ENCODE results near the gene HYPK. TPM values are rescaled to one million over a fixed set of nuclear protein-coding genes. Genes with fewer than 3 reads are reported as not detected.
"Not testable (repeated sequence)": the region's sequence is repeated elsewhere in the genome, so short reads cannot be mapped to it uniquely, and the experiment has no call there.

The HYPK gene
- total and polyA plus RNA-seq, 7 donors: 3.6 to 22.8 (median 13.8) TPM

DNA sequence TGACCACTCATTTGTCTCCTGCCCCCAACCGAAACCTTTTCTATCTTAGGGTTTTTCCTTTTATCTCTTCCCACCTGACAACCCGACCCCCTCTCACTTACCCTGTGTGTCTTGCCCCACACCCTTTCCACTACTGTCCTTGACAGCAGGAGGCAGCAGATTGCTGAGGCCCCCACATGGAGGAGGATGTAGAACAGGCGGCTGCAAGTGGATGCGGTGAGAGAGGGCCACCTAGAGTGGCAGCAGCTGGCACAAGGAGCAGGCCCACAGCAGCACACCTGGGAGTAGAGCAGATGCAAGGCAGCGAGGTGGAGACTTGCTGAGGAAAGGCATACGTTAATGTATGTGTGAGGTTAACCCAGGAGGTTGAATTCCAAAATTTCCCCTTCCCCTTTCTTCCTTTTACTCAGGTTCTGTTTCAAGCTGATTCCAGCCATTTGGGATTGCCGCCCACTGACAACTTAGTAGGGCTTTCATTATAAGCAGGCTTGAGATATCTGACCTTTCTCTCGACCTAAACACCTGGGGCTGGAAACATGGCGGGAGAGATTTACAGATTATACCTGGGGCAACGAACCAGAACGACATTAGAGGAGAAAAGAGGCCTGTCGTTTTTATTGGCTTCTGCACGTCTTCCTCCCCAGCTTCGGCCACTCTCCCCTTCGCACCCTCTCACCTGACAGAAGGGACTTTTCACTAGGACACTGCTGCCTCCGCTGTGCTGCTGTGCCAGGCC, 1.0 kb upstream of the HYPK start:
- no peaks in the 10 kb centered on the region for H3K9me3 ChIP-seq
- TF ChIP-seq, protein P1, sequence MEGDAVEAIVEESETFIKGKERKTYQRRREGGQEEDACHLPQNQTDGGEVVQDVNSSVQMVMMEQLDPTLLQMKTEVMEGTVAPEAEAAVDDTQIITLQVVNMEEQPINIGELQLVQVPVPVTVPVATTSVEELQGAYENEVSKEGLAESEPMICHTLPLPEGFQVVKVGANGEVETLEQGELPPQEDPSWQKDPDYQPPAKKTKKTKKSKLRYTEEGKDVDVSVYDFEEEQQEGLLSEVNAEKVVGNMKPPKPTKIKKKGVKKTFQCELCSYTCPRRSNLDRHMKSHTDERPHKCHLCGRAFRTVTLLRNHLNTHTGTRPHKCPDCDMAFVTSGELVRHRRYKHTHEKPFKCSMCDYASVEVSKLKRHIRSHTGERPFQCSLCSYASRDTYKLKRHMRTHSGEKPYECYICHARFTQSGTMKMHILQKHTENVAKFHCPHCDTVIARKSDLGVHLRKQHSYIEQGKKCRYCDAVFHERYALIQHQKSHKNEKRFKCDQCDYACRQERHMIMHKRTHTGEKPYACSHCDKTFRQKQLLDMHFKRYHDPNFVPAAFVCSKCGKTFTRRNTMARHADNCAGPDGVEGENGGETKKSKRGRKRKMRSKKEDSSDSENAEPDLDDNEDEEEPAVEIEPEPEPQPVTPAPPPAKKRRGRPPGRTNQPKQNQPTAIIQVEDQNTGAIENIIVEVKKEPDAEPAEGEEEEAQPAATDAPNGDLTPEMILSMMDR (IDR thresholded peaks at IDR 0.05): no peak
- TF ChIP-seq POLR2A (IDR thresholded peaks at IDR 0.05): no peak
- no peak for TF ChIP-seq POLR2AphosphoS5 (IDR thresholded peaks at IDR 0.05)
- no peak for TF ChIP-seq EP300 (IDR thresholded peaks at IDR 0.05)
- 65 to 81% methylated on average over 16 of the region's 16 CpGs for WGBS, 2 donors
- H3K4me3 ChIP-seq: peak overlapping the region in 1 of 4 donors; percentile 76
- H3K27me3 ChIP-seq: no peaks in the 10 kb centered on the region
- H3K36me3 ChIP-seq: peaks cover 2 to 76% (median 19%) of the 10 kb centered on the region in 4 donors
- peaks cover 0 to 55% (median 32%) of the 10 kb centered on the region in 4 donors for H3K4me1 ChIP-seq
- DNase-seq: no peak
- intact Hi-C loops (cut with DNase I): no loop called here
- H3K27ac ChIP-seq: peak overlapping the region; percentile 88 to 91 (median 90)

DNA sequence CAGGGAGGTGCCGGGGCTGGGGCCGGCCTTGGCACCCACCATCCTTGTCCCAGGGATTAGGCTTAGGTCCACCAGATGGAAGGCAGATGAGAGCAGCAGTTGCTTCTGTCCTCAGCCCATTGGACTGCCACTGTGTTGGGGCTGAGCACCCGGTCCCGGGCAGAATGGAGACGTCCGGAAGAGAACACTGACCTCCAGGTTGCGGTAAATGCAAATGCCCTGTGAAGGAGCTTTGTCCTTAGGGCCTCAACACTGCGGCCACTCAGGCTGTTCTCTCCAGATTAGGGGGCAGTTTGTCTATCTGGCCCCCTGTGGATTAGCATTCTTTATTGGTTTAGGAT, 484 bp upstream of the HYPK start, which contains the start of gene SERINC4:
SERINC4 (minus strand) TSS at position 276 of the 341 bp plus-strand sequence; CDS start at position 42, 234 bp downstream.
- intact Hi-C loops (cut with DNase I): no loop called here
- Histone ChIP-seq H3K27ac (peak within 1 kb of the TSS; percentile 88 to 91 (median 90)), H3K9me3 (no peaks in the 10 kb centered on the region), H3K36me3 (peaks cover 1 to 76% (median 20%) of the 10 kb centered on the region in 4 donors), H3K4me1 (peaks cover 0 to 50% (median 26%) of the 10 kb centered on the region in 4 donors), H3K4me3 (peak within 1 kb of the TSS; percentile 68 to 85 (median 80)), H3K27me3 (no peaks in the 10 kb centered on the region)
- TF ChIP-seq POLR2AphosphoS5 (IDR thresholded peaks at IDR 0.05) (no peak), EP300 (IDR thresholded peaks at IDR 0.05) (no peak), POLR2A (IDR thresholded peaks at IDR 0.05) (no peak)
- TF ChIP-seq, protein P1 (IDR thresholded peaks at IDR 0.05): no peak
- WGBS, 2 donors: 92 to 94% methylated on average over 8 of the region's 8 CpGs
- DNase-seq: no peak

DNA sequence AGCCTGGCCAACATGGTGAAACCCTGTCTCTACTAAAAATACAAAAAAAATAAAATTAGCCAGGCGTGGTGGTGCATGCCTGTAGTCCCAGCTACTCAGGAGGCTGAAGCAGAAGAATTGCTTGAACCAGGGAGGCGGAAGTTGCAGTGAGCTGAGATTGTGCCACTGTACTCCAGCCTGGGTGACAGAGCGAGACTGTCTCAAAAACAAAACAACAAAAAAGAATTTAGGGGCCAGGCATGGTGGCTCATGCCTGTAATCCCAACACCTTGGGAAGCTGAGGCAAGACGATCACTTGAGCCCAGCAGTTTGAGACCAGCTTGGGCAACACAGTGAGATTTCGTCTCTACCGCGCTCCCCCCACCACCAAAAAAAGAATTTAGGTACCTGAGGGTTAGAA, 2.3 kb downstream of the HYPK start:
- DNase-seq; H3K9me3 ChIP-seq; H3K27me3 ChIP-seq; H3K4me3 ChIP-seq; H3K27ac ChIP-seq; intact Hi-C loops (cut with DNase I): not testable (repeated sequence)
- peaks cover 13 to 77% (median 26%) of the 10 kb centered on the region in 4 donors for H3K36me3 ChIP-seq
- peaks cover 0 to 26% (median 18%) of the 10 kb centered on the region in 4 donors for H3K4me1 ChIP-seq
- 96% methylated on average over 7 of the region's 7 CpGs for WGBS, 2 donors

DNA sequence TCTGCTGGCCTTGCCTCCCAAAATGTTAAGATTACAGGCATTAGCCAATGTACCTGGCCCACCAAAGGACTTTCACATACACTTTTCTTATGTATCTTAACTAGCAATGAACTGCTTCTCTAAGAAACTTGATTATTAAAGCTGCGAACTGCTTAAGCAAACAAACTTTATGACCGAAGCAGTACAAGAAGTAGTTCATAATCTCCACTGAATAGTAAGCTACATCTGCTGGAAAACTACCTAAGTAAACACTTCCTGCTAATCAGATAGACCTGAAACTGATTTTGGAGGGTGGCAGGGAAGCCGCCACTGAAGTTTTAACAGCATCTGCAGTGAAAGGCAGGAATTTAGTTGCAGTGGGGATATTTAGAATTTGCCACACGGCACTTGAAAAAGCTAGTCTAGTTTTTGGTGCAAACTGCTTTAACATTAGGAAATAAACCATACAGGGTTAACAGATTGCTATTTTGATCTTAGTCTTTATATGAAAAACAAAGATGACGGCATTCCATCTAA, 8.1 kb downstream of the HYPK start:
- H3K4me3 ChIP-seq: no peak overlapping the region
- intact Hi-C loops (cut with DNase I): no loop called here
- no peaks in the 10 kb centered on the region for H3K9me3 ChIP-seq
- peaks cover 61 to 100% (median 71%) of the 10 kb centered on the region in 4 donors for H3K36me3 ChIP-seq
- no peak overlapping the region for H3K27ac ChIP-seq
- H3K4me1 ChIP-seq: no peaks in the 10 kb centered on the region
- WGBS, 2 donors: 30 to 70% methylated on average over 5 of the region's 5 CpGs
- H3K27me3 ChIP-seq: no peaks in the 10 kb centered on the region
- TF ChIP-seq POLR2A (IDR thresholded peaks at IDR 0.05): no peak
- TF ChIP-seq POLR2AphosphoS5 (IDR thresholded peaks at IDR 0.05): no peak
- TF ChIP-seq, protein P1 (IDR thresholded peaks at IDR 0.05): no peak
- TF ChIP-seq EP300 (IDR thresholded peaks at IDR 0.05): no peak
- DNase-seq: no peak

DNA sequence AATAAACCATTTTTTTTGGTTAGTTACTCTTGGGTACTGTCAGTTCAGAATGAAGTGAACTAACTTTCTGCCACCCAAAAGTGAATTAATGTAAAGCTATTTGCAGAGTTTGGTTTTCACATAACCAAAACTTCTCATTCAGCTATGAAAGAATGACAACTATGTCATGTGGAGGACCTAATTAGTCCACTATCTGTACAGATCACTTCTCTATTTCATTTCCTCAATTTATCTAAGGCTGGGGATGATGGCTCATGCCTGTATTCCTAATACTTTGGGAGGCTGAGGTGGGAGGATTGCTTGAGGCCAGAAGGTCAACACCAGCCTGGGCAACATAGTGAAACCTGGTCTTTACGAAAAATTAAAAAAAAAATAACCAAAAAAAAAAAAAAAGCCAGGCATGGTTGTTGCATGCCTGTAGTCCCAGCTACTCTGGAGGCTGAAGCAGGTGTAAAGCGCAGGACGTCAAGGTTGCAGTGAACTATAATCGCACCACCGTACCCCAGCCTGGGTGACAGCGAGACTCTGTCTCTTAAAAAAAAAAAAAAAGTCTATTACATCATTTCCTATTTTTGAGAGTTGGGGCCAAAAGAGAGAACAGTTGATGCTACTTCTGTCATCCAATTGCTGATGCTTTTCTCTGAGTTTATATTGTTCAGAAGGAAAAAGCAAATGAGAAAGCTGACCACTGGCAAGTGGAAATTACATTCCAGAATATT, 8.7 kb downstream of the HYPK start:
- H3K27me3 ChIP-seq: no peaks in the 10 kb centered on the region
- no peaks in the 10 kb centered on the region for H3K9me3 ChIP-seq
- intact Hi-C loops (cut with DNase I): no loop called here
- no peak for DNase-seq
- H3K27ac ChIP-seq: no peak overlapping the region
- H3K36me3 ChIP-seq: peaks cover 68 to 100% (median 76%) of the 10 kb centered on the region in 4 donors
- 74 to 87% methylated on average over 6 of the region's 6 CpGs for WGBS, 2 donors
- H3K4me3 ChIP-seq: no peak overlapping the region
- no peaks in the 10 kb centered on the region for H3K4me1 ChIP-seq
- TF ChIP-seq, protein P1 (IDR thresholded peaks at IDR 0.05): no peak
- TF ChIP-seq POLR2A (IDR thresholded peaks at IDR 0.05): no peak

DNA sequence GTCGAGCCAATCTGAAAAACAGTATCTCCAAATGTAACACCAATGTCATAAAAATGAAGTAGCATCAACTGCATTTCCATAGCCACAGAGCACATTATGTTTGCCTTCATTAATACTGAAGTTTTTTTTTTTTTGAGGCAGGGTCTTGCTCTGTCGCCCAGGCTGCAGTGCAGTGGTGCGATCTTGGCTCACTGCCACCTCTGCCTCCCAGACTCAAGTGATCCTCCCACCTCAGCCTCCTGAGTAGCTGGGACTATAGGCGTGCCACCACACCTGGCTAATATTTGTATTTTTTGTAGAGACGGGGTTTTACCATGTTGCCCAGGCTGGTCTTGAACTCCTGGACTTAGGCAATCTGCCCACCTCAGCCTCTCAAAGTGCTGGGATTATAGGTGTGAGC, 14.7 kb downstream of the HYPK start:
- intact Hi-C loops (cut with DNase I); DNase-seq; H3K4me1 ChIP-seq; H3K27me3 ChIP-seq; H3K4me3 ChIP-seq; H3K9me3 ChIP-seq; H3K27ac ChIP-seq: not testable (repeated sequence)
- H3K36me3 ChIP-seq: peaks cover 50 to 76% (median 54%) of the 10 kb centered on the region in 4 donors
- 96 to 98% methylated on average over 5 of the region's 5 CpGs for WGBS, 2 donors
